Panc1 (cell line): ENCODE results near the gene MYB. TPM values are rescaled to one million over a fixed set of nuclear protein-coding genes. Genes with fewer than 3 reads are reported as not detected.
A peak's percentile ranks its signal among the peaks of the same experiment; 100 is the strongest.

ENCODE experiments used
- ATAC-seq: fragments of 200-7000 bp; cut with Tn5 transposase; 2 replicates; pipeline ENCODE4 v1.9.1; 2020; ENCODE audit warnings: mild to moderate bottlenecking, moderate library complexity
- BruUV-seq: library from RNA; stranded (reverse); fragments of 400-500 nt; replicated peaks from 2 replicates; lab custom pipeline; 2021; lab: Mats Ljungman, UMichigan
- CTCF ChIA-PET: fragments of 300-600 bp; sonication (Branson Sonifier 250); formaldehyde crosslinking; loops from one replicate; lab custom pipeline; 2022; ENCODE audit warnings: antibody characterized with exemption; lab: Charles Lee
- POLR2A ChIA-PET: fragments of 300-600 bp; sonication (Branson Sonifier 250); formaldehyde crosslinking; loops from one replicate; lab custom pipeline; 2022; ENCODE audit warnings: antibody characterized with exemption; lab: Charles Lee
- DNase-seq: peaks from one replicate; pipeline ENCODE4 v3.0.0-alpha.2; 2010; ENCODE audit warnings: low read depth, low spot score
- H3K27ac ChIP-seq: 2 replicates; pipeline ENCODE4 v1.5.1; 2011; ENCODE audit warnings: mild to moderate bottlenecking, low read length, inconsistent platforms
- H3K27me3 ChIP-seq: fragments of 200-500 bp; sonication (Bioruptor generic); 2 replicates; pipeline ENCODE4 v1.6.0; 2014; ENCODE audit warnings: low read length, inconsistent platforms; ENCODE audit not compliant: control insufficient read depth, insufficient read depth
- H3K36me3 ChIP-seq: fragments of 200-500 bp; sonication (Bioruptor generic); 2 replicates; pipeline ENCODE4 v1.5.1; 2014; ENCODE audit warnings: inconsistent platforms, mild to moderate bottlenecking, low read length, moderate library complexity; ENCODE audit not compliant: control insufficient read depth, insufficient read depth
- H3K4me1 ChIP-seq: 2 replicates; pipeline ENCODE4 v1.5.1; 2011; ENCODE audit warnings: inconsistent platforms, mild to moderate bottlenecking, low read length, moderate library complexity; ENCODE audit not compliant: control insufficient read depth, insufficient read depth
- H3K4me3 ChIP-seq, 2 experiments: 2 replicates each; pipeline ENCODE4 v1.5.1; 2011 to 2012; ENCODE audit warnings: low read depth in 2 of 2, low read length in 2 of 2, mild to moderate bottlenecking in 2 of 2, inconsistent platforms in 1 of 2, moderate library complexity in 1 of 2
- H3K9me3 ChIP-seq: fragments of 200-500 bp; sonication (Bioruptor generic); 2 replicates; pipeline ENCODE4 v1.5.1; 2014; ENCODE audit warnings: low read depth, mild to moderate bottlenecking, inconsistent platforms, low read length, moderate library complexity; ENCODE audit not compliant: control insufficient read depth, insufficient read depth
- POLR2AphosphoS5 ChIP-seq: IDR thresholded peaks from 2 replicates; pipeline ENCODE4 v1.6.1; 2012; ENCODE audit warnings: mild to moderate bottlenecking, low read depth, low read length, moderate library complexity
- SIN3A ChIP-seq: IDR thresholded peaks from 2 replicates; pipeline ENCODE4 v1.6.1; 2012; ENCODE audit warnings: low read depth, mild to moderate bottlenecking, low read length, moderate library complexity, borderline replicate concordance; ENCODE audit not compliant: insufficient read depth
- TCF7L2 ChIP-seq: IDR thresholded peaks from 2 replicates; pipeline ENCODE4 v1.6.1; 2011; ENCODE audit warnings: mild to moderate bottlenecking, low read depth, low read length, inconsistent platforms
- in situ Hi-C: cut with HindIII; loops from 2 replicates; pipeline ENCODE4 v1.10.0; 2016; ENCODE audit warnings: low sequenced_read_pairs, low pct_unique_long_range_greater_than_20kb
- intact Hi-C: fragments of 100-400 bp; cut with micrococcal nuclease; formaldehyde crosslinking; loops from one replicate; pipeline ENCODE4 v1.10.0; 2022; ENCODE audit not compliant: unreplicated experiment
- total RNA-seq: library from RNA; stranded (reverse); gene quantifications from one replicate; pipeline ENCODE4 v1.2.1, GENCODE V29; 2021; ENCODE audit not compliant: unreplicated experiment
- TF ChIP-seq, protein P1 (sequence below), 2 experiments: IDR thresholded peaks; 2 replicates each; pipeline ENCODE4 v1.6.1; 2011 to 2012; ENCODE audit warnings: low read depth in 2 of 2, control low read depth in 1 of 2, low read length in 1 of 2, mild to moderate bottlenecking in 1 of 2, moderate library complexity in 1 of 2; ENCODE audit not compliant: insufficient read depth in 1 of 2
- TF ChIP-seq, protein P2 (sequence below): fragments of 450-650 bp; IDR thresholded peaks from 2 replicates; pipeline ENCODE4 v1.5.1; 2017; ENCODE audit warnings: mild to moderate bottlenecking

The MYB gene
- total RNA-seq, 1 experiment from 2014 or later: 1.3 TPM

DNA sequence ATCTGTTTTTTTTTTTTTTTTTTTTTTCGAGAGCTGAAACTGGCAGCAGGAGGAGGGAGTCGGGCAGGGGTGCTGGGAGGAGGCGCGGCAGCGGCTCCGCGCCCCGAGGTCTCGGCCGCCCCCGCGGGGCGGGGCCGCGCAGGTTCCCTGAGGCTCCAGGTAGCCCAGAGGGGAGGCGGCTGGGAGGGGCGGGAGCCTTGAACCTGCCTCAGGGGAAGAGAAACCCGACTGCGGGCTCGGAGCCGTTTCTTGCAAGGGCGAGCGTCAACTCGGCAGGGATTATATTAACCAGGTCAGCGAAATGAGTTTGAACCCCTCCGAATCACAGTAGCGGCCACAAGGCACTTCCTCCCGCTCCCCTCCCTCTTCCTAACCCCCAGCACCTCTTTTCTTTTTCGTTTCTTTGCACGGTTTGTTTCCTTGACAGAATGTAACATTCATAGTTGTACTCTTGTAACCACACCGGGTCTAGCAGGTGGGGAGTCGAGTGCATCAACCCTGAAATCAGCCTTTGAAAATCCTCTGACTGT lies 2.0 kb downstream of the MYB start:
- CTCF ChIA-PET: no interaction called here
- in situ Hi-C loops (no loop called here), intact Hi-C loops (loop anchor here (10.0 kb wide), 1 partner anchor 128 kb away; the partner anchor contains the start of gene HBS1L)
- Histone ChIP-seq H3K4me3 (peak overlapping the region; percentile 62 to 67), H3K27me3 (peaks cover 36% of the 10 kb centered on the region), H3K9me3 (no peaks in the 10 kb centered on the region), H3K36me3 (no peaks in the 10 kb centered on the region; the same call in 1 of the 2 replicates), H3K27ac (no peak overlapping the region), H3K4me1 (peaks cover 3% of the 10 kb centered on the region)
- no peak for ATAC-seq
- TF ChIP-seq SIN3A (no peak), TCF7L2 (no peak), POLR2AphosphoS5 (no peak)
- TF ChIP-seq, protein P1, sequence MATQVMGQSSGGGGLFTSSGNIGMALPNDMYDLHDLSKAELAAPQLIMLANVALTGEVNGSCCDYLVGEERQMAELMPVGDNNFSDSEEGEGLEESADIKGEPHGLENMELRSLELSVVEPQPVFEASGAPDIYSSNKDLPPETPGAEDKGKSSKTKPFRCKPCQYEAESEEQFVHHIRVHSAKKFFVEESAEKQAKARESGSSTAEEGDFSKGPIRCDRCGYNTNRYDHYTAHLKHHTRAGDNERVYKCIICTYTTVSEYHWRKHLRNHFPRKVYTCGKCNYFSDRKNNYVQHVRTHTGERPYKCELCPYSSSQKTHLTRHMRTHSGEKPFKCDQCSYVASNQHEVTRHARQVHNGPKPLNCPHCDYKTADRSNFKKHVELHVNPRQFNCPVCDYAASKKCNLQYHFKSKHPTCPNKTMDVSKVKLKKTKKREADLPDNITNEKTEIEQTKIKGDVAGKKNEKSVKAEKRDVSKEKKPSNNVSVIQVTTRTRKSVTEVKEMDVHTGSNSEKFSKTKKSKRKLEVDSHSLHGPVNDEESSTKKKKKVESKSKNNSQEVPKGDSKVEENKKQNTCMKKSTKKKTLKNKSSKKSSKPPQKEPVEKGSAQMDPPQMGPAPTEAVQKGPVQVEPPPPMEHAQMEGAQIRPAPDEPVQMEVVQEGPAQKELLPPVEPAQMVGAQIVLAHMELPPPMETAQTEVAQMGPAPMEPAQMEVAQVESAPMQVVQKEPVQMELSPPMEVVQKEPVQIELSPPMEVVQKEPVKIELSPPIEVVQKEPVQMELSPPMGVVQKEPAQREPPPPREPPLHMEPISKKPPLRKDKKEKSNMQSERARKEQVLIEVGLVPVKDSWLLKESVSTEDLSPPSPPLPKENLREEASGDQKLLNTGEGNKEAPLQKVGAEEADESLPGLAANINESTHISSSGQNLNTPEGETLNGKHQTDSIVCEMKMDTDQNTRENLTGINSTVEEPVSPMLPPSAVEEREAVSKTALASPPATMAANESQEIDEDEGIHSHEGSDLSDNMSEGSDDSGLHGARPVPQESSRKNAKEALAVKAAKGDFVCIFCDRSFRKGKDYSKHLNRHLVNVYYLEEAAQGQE (IDR thresholded peaks at IDR 0.05; ENCODE audit: insufficient read depth in 1 of 2, low read depth in 2 of 2, low read length in 1 of 2): no peak
- TF ChIP-seq, protein P2, sequence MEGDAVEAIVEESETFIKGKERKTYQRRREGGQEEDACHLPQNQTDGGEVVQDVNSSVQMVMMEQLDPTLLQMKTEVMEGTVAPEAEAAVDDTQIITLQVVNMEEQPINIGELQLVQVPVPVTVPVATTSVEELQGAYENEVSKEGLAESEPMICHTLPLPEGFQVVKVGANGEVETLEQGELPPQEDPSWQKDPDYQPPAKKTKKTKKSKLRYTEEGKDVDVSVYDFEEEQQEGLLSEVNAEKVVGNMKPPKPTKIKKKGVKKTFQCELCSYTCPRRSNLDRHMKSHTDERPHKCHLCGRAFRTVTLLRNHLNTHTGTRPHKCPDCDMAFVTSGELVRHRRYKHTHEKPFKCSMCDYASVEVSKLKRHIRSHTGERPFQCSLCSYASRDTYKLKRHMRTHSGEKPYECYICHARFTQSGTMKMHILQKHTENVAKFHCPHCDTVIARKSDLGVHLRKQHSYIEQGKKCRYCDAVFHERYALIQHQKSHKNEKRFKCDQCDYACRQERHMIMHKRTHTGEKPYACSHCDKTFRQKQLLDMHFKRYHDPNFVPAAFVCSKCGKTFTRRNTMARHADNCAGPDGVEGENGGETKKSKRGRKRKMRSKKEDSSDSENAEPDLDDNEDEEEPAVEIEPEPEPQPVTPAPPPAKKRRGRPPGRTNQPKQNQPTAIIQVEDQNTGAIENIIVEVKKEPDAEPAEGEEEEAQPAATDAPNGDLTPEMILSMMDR: no peak
- BruUV-seq: no TSS peak
- no peak for DNase-seq
- POLR2A ChIA-PET: no interaction called here

DNA sequence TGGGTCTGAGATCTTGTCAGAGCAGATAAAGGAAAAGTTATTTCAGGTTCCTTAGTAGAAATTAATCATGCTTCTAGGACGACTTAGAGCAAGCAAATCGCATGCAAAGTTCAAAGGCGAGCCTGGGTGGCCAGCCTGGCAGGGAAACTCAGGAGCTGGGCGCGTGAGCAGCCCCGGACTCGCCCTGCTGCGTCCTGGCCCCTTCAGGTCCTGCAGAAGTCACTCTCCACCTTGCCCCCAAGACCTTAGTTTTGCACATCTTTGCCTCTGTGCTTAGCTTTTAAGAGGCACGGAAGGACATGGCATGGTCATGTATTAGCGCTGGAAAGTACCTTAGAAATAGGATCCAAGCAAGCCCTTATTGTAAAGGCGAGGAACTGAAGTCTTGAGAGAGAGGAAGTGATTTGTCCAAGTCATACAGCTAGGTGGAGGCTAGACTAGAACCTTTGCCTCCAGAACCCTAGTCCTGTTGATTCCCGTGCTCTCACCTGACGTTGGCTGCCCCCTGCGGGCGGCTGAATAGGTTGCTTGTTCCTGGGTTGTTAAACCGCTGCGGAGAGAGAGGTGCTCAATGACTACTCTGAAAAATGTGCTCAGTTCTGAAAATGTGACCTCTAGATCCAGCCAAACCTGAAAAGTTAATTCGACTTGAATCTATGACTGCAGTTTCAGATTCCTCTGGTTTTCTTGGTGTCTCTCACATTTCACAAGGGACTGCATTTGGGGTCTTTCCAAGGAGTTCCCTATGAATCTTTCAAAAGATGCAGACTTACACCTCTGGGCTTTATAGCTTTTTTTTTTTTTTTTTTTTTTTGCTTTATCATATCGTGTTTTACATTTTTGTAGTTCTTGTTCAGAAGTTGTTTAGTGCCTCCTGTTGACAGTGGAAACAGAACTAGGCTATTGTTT lies 2.7 kb downstream of the MYB start:
- peaks cover 36% of the 10 kb centered on the region for H3K27me3 ChIP-seq
- H3K4me3 ChIP-seq: peak overlapping the region; percentile 62 to 67
- peaks cover 3% of the 10 kb centered on the region for H3K4me1 ChIP-seq
- no TSS peak for BruUV-seq
- TF ChIP-seq, protein P1 (IDR thresholded peaks at IDR 0.05; ENCODE audit: insufficient read depth in 1 of 2, low read depth in 2 of 2, low read length in 1 of 2): no peak
- TF ChIP-seq, protein P2: peak; percentile 82
- no peaks in the 10 kb centered on the region for H3K9me3 ChIP-seq
- H3K36me3 ChIP-seq: no peaks in the 10 kb centered on the region; the same call in 1 of the 2 replicates
- POLR2A ChIA-PET: interaction anchor here (0.5 kb wide), 1 partner anchor 79 kb away, joined by 4 read pairs; no protein-coding TSS in a partner anchor
- CTCF ChIA-PET: interaction anchor here (0.5 kb wide), 1 partner anchor 18 kb away, joined by 3 read pairs; no protein-coding TSS in a partner anchor
- ATAC-seq: peak; percentile 72
- peak; percentile 62 for DNase-seq
- in situ Hi-C loops (no loop called here), intact Hi-C loops (loop anchor here (10.0 kb wide), 1 partner anchor 129 kb away; the partner anchor contains the start of gene HBS1L)
- no peak overlapping the region for H3K27ac ChIP-seq
